H1 (cell line): ENCODE results near the gene CMTM3.

Experiments
- CHD2 ChIP-seq: IDR thresholded peaks from 2 replicates; pipeline ENCODE4 v1.6.1; 2012; ENCODE audit warnings: low read length, improper control_type of control experiment
- KDM1A ChIP-seq: fragments of 200-600, 300-600 bp; sonication (generic); IDR thresholded peaks from 2 replicates; pipeline ENCODE4 v1.7.1; 2016; ENCODE audit warnings: mild to moderate bottlenecking, low read length, borderline replicate concordance
- MAX ChIP-seq: IDR thresholded peaks from 2 replicates; pipeline ENCODE4 v1.6.1; 2012; ENCODE audit warnings: inconsistent platforms
- POLR2AphosphoS5 ChIP-seq: IDR thresholded peaks from 2 replicates; pipeline ENCODE4 v1.6.1; 2011; ENCODE audit warnings: low read depth, low read length
- TAF1 ChIP-seq: IDR thresholded peaks from 2 replicates; pipeline ENCODE4 v1.6.1; 2011; ENCODE audit warnings: mild to moderate bottlenecking, low read depth, low read length
- YY1 ChIP-seq: IDR thresholded peaks from 2 replicates; pipeline ENCODE4 v1.6.1; 2011; ENCODE audit warnings: low read depth, mild to moderate bottlenecking, low read length
- TF ChIP-seq, protein P1 (sequence below), 3 experiments: IDR thresholded peaks; 1 replicate in 2 of 3; 2 replicates in 1 of 3; pipeline versions ENCODE4 v1.5.1 to v1.6.1; 2011; ENCODE audit warnings: low read length in 3 of 3, mild to moderate bottlenecking in 3 of 3, inconsistent platforms in 2 of 3, low read depth in 1 of 3, moderate library complexity in 1 of 3; ENCODE audit not compliant: insufficient read depth in 1 of 3; ENCODE audit errors: control extremely low read depth in 1 of 3

- no peak for TF ChIP-seq KDM1A
- no peak for TF ChIP-seq YY1
- TF ChIP-seq, protein P1, sequence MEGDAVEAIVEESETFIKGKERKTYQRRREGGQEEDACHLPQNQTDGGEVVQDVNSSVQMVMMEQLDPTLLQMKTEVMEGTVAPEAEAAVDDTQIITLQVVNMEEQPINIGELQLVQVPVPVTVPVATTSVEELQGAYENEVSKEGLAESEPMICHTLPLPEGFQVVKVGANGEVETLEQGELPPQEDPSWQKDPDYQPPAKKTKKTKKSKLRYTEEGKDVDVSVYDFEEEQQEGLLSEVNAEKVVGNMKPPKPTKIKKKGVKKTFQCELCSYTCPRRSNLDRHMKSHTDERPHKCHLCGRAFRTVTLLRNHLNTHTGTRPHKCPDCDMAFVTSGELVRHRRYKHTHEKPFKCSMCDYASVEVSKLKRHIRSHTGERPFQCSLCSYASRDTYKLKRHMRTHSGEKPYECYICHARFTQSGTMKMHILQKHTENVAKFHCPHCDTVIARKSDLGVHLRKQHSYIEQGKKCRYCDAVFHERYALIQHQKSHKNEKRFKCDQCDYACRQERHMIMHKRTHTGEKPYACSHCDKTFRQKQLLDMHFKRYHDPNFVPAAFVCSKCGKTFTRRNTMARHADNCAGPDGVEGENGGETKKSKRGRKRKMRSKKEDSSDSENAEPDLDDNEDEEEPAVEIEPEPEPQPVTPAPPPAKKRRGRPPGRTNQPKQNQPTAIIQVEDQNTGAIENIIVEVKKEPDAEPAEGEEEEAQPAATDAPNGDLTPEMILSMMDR (IDR thresholded peaks at IDR 0.05; ENCODE audit: control extremely low read depth in 1 of 3, insufficient read depth in 1 of 3, low read depth in 1 of 3, low read length in 3 of 3), result no peak
- no peak for TF ChIP-seq MAX
- no peak for TF ChIP-seq POLR2AphosphoS5
- no peak for TF ChIP-seq TAF1
- no peak for TF ChIP-seq CHD2
Measured at GRCh38 chr16:66614161-66614802, 9.8 kb downstream of the CMTM3 start.
